GM18499 (cell line): Measurements from ENCODE around the gene USP33.
"Not testable (repeated sequence)": the region's sequence is repeated elsewhere in the genome, so short reads cannot be mapped to it uniquely, and the experiment has no call there.

ENCODE experiments used
- ATAC-seq: cut with Tn5 transposase; IDR thresholded peaks from one replicate; pipeline ENCODE4 v1.9.1; 2021; ENCODE audit warnings: moderate number of reproducible peaks; ENCODE audit not compliant: insufficient read depth, unreplicated experiment

The USP33 gene

DNA sequence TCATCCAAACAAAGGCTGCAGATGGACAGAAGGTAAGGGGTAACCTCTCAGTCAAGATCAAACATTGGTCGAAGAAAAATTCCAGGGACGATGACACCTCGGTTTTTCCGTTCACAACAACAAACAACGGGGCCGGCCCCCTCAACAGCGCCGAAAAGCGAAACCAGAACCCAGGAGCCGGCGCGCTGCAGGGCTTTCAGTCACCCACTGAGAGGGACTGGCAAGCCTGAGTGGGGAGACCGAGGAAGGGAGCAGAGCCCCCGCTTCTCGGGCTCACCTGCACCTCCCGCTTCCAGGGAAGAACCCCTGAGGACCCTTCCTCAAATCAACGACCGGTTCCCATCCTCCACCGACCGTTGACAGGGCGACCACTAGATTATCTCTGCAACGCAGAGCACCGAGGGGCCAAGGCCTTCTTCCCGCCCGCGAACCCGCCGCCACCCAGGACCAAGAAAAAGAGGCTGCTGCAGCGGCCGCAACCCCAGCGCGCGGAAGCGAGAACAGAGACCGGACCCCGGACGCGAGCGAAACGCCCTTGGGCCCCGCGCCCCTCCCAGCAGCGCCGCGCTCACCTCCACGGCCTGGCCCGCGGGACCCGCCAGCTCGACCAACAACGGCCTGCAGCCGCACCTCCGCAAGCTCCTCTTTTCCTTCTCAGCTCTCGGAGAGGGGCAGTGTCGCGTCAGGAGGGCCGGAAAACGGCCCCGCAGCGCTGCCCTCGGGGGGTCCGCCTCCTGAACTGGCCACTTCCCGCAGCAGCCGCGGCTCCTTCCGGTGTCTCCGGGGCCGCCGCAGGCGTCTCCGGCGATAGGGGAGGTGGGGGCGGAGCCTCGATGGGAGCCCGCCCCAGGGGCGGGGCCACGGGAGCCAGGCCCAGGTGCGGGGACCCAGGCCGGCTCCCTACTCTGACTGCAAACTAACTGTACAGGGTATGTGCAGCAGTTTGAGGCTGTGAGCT lies at the start of gene USP33:
Gene USP33, minus strand, starts transcription at position 782 of the 958 bp plus-strand sequence. CDS start 18,155 bp downstream, outside the sequence.
- peak; percentile 76 for ATAC-seq

GRCh38 chr1:77803371-77803770 lies 43.7 kb upstream of the USP33 start:
- no peak for ATAC-seq

- ATAC-seq = no peak
Observed at GRCh38 chr1:77802026-77802425, 42.4 kb upstream of the USP33 start.

DNA sequence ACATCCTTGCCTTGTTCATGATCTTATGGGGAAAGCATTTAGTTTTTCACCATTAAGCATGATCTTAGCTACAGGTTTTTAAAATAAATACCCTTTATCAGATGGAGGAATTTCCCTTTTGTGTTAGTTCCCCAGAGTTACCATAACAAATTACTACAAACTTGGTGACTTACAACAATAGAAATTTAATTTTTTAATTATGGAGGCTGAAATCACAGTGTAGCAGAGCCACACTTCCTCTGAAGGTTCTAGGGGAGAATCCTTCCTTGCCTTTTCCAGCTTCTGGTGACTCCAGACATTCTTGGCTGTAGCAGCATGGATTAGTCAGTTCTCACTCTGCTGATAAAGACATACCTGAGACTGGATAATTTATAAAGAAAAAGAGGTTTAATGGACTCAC lies 38.3 kb upstream of the USP33 start:
- ATAC-seq = no peak

GRCh38 chr1:77796695-77797405 lies 37.2 kb upstream of the USP33 start:
- ATAC-seq = no peak

GRCh38 chr1:77794550-77794949 lies 34.9 kb upstream of the USP33 start:
- no peak for ATAC-seq

GRCh38 chr1:77786093-77786741 lies 26.6 kb upstream of the USP33 start:
- not testable (repeated sequence) for ATAC-seq

GRCh38 chr1:77783141-77783540 lies 23.5 kb upstream of the USP33 start:
- ATAC-seq = no peak

DNA sequence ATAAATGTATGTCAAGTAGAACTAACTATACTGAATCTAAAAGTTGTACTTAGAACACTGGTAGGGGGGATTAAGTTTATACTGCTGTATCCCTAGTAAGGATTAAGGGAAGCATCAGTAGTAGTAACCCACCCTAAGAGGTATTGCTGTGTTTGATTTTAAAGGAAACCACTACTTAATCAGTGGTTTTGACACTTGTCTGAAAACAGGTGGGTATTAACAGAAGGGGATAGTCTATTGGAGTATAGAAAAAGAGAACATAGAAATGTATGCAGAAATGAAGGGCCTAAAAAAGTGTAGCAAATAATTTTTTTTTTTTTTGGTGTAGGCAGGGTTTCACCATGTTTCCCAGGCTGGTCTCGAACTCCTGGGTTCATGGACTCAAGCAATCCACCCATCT lies 22.0 kb upstream of the USP33 start:
- no peak for ATAC-seq

DNA sequence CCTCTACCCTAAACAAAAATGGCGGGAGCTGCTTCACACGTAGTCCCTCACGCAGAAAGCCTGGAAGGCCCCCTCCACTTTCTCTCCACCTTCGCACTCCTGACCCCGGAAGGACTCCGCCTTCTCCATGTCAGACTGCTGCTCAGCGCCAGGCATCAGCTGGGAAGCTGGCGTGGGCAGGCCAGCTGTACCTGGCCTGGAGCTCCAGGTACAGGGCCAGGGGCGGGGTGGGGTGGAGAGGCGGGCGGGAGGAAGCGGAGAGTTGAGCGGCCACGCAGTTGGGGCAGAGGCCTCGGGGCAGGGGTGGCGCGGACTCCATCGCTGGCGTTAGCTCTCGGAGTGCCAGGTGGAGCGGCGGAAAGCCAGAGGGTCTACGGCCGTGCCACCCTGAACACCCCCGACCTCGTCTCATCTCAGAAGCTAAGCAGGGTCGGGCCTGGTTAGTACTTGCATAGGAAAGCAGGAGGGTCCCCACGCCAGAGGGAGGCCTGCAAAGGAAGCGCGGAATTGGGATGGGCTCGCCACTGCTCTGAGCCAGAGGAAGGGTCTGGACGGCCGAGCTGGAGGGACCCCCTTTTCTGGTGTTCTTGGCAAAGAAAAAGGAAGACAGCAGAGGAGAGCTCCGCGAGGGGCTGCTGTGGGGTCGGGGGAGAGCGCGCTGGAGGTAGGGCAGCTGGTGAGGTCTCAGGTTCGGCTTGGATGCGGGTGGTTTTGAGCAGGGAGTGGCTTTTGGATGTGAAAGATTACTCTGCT lies 20.1 kb upstream of the USP33 start, which contains the start of gene MIGA1:
Gene MIGA1, plus strand, starts transcription at position 121 of the 753 bp plus-strand sequence. CDS start 3,604 bp downstream, outside the sequence.
- ATAC-seq = peak; percentile 84

DNA sequence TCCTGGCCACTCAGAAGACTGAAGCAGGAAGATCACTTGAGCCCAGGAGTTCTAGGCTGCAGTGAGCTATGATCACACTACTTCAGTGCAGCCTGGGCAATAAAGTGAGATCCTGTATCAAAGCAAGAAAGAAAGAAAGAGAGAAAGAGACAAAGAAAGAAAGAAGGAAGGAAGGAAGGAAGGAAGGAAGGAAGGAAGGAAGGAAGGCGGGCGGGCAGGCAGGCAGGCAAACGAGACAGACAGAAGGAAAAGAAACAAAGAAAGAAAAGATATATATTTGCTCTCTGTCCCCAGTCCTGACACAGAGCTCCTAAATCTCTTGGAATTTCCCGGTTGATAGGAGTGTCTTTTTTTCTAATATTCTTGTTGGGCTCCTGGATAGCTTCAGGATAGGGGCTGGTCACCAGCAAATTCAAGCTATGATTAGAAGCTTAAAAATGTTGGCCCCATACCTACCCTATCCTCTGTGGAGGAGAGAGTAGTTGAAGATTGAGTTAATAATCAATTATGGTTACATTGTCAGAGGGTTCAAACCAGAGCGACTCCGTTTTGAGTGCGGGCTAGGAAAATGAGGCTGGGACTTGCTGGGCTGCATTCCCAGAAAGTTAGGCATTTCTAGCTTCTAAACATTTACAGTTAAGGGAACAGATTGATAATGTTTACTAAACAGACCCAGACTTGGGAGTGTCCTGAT lies 16.5 kb upstream of the USP33 start:
- no peak for ATAC-seq

- no peak for ATAC-seq
Observed at GRCh38 chr1:77768006-77768405, 8.4 kb upstream of the USP33 start.

DNA sequence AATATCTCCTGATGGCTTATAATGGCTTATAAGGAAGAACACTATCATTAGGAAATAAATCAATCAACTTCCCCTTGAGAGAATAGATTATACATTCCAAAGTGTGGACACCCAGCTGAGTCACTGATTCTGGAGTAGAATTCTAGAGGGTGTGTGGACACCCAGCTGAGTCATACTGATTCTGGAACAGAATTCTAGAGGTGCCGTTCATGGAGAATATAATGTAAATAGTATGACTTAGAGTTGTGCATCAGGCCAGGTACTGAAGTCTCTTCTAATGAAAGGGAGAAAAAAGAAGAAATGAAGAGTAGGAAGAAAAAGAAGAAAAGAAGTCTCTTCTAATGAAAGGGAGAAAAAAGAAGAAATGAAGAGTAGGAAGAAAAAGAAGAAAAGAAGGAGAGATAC lies 2.4 kb upstream of the USP33 start:
- no peak for ATAC-seq

DNA sequence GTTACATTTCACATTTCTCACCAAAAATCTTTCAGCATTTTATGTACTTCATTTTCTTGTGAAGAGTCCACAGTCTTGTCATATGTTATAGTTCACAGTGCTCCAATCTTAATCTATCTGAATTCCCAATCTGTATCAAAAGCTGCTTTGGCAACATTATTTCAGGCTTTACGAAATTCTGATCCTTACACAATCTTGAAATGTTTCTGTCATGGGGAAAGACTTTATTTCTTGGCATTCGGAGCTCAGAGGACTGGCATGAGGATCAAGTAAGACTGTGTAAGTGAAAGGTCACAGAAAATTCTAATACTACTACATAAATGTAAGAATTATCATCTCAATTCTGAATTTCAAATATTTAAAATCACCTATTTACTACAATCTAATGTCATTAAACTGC lies 2.0 kb downstream of the USP33 start:
- no peak for ATAC-seq

GRCh38 chr1:77757066-77757584 lies 2.5 kb downstream of the USP33 start:
- ATAC-seq = no peak

GRCh38 chr1:77756052-77756754 lies 3.4 kb downstream of the USP33 start:
- ATAC-seq = no peak

DNA sequence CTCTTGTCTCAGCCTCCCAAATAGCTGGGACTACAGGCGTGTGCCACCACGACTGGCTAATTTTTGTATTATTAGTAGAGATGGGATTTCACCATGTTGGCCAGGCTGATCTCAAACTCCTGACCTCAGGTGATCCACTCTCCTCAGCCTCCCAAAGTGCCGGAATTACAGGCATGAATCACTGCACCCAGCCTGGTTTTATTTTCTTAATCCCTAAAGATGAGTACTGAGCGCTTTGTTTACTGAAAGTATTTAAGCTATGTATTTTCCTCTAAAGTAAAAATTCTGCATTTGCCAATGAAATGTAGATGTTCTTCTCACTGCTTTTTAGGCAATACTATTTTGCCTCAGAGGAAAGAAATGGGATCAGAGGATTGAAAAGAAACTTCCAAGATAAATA lies 10.2 kb downstream of the USP33 start:
- ATAC-seq = not testable (repeated sequence)

GRCh38 chr1:77744576-77744975 lies 15.1 kb downstream of the USP33 start:
- no peak for ATAC-seq
